ENCODE results near the gene PLEKHA6. TPM values are rescaled to one million over a fixed set of nuclear protein-coding genes. Genes with fewer than 3 reads are reported as not detected.
A peak's percentile ranks its signal among the peaks of the same experiment; 100 is the strongest.

PLEKHA6 gene
- total and polyA plus RNA-seq, 8 donors, result 5.1 to 24.4 (median 16.1) TPM

GRCh38 chr1:204382714-204383083 lies 23.0 kb upstream of the PLEKHA6 start:
- H3K36me3 ChIP-seq, result no peaks in the 10 kb centered on the region
- no peaks in the 10 kb centered on the region for H3K9me3 ChIP-seq
- no peak for ATAC-seq
- no peak for DNase-seq
- TF ChIP-seq CTCF (IDR thresholded peaks at IDR 0.05), result no peak
- H3K27me3 ChIP-seq, result peaks cover 8 to 24% of the 10 kb centered on the region in 2 donors
- H3K4me3 ChIP-seq, result peak overlapping the region in 1 of 2 donors; percentile 13
- intact Hi-C loops (cut with DNase I), result no loop called here
- H3K4me1 ChIP-seq, result peaks cover 7 to 8% of the 10 kb centered on the region in 2 donors
- no peak overlapping the region for H3K27ac ChIP-seq

- Histone ChIP-seq H3K4me1 (peaks cover 10 to 12% of the 10 kb centered on the region in 2 donors), H3K36me3 (no peaks in the 10 kb centered on the region), H3K27me3 (peaks cover 16 to 47% of the 10 kb centered on the region in 2 donors), H3K4me3 (no peak overlapping the region), H3K27ac (no peak overlapping the region), H3K9me3 (no peaks in the 10 kb centered on the region)
- no peak for ATAC-seq
- intact Hi-C loops (cut with DNase I), result no loop called here
- TF ChIP-seq CTCF (IDR thresholded peaks at IDR 0.05), result no peak
- no peak for DNase-seq
Measured at GRCh38 chr1:204380293-204380831, 20.6 kb upstream of the PLEKHA6 start.

GRCh38 chr1:204377800-204378668 lies 18.3 kb upstream of the PLEKHA6 start:
- ATAC-seq (peak; percentile 93), DNase-seq (peak in 3 of 4 donors; percentile 44 to 89 (median 58))
- Histone ChIP-seq H3K4me1 (peaks cover 10 to 12% of the 10 kb centered on the region in 2 donors), H3K27ac (peak overlapping the region in 1 of 2 donors; percentile 33), H3K27me3 (peaks cover 16 to 71% of the 10 kb centered on the region in 2 donors), H3K9me3 (no peaks in the 10 kb centered on the region), H3K4me3 (peak overlapping the region; percentile 18 to 37), H3K36me3 (no peaks in the 10 kb centered on the region)
- intact Hi-C loops (cut with DNase I), result no loop called here
- TF ChIP-seq CTCF (IDR thresholded peaks at IDR 0.05), result no peak

- peak overlapping the region; percentile 18 to 37 for H3K4me3 ChIP-seq
- H3K27ac ChIP-seq, result no peak overlapping the region
- no peak for TF ChIP-seq CTCF (IDR thresholded peaks at IDR 0.05)
- H3K9me3 ChIP-seq, result no peaks in the 10 kb centered on the region
- H3K4me1 ChIP-seq, result peaks cover 10 to 12% of the 10 kb centered on the region in 2 donors
- H3K36me3 ChIP-seq, result no peaks in the 10 kb centered on the region
- peaks cover 16 to 75% of the 10 kb centered on the region in 2 donors for H3K27me3 ChIP-seq
- ATAC-seq, result peak; percentile 40
- intact Hi-C loops (cut with DNase I), result no loop called here
- DNase-seq, result peak in 1 of 4 donors; percentile 82
Measured at GRCh38 chr1:204376919-204377799, 17.4 kb upstream of the PLEKHA6 start.
